Bone marrow (tissue), 2 donors: Measurements from ENCODE around the gene KIAA1958.

Experiments
- DNase-seq, 2 donors: peaks; one replicate each; lab custom pipeline; 2025; lab: John Stamatoyannopoulos, UW

Gene KIAA1958, protein sequence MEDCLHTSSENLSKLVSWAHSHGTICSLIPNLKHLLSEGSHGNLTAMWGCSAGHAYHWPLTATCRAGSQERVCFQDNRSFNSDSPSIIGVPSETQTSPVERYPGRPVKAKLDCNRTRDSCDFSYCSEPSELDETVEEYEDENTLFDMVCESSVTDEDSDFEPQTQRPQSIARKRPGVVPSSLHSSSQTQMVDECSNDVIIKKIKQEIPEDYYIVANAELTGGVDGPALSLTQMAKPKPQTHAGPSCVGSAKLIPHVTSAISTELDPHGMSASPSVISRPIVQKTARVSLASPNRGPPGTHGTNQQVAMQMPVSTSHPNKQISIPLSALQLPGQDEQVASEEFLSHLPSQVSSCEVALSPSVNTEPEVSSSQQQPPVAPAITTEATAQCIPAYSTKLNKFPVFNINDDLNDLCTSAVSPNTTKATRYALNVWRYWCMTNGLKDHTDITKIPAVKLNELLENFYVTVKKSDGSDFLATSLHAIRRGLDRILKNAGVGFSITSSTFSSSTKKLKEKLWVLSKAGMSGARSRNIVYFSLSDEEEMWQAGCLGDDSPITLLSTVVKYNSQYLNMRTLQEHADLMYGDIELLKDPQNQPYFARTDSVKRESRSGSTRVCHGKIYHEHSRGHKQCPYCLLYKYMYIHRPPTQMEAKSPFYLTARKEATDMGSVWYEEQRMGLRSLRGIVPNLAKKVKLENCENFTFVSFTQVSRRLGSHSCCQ

GRCh38 chr9:112486221-112487007 lies at the start of gene KIAA1958:
Gene KIAA1958 (plus strand): TSS chr9:112486827. CDS start chr9:112574081, 87,254 bp downstream.
- DNase-seq: peak in 1 of 2 donors; percentile 46

DNA sequence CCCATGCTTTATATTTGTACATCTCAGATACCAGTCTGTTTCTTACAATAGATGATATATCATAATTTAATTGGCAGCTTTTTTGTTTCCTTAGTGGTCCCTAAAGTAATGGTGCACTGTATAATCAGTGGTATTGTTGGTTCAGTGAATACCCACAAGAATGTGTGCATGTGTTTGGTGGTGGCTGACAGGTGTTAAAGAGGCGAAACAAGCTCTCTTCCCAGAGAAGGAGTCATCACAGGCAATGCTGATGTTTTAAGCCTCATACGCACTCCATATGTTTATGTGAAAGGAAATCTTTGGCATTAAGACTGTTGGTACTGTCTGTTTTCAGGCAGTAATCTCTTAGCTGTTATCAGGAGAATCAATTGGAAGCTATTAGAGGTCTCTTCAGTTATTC lies 49.2 kb upstream of the KIAA1958 start:
- no peak for DNase-seq

- DNase-seq: no peak
These were observed 47.5 kb upstream of the KIAA1958 start for GRCh38 chr9:112439171-112439570.

DNA sequence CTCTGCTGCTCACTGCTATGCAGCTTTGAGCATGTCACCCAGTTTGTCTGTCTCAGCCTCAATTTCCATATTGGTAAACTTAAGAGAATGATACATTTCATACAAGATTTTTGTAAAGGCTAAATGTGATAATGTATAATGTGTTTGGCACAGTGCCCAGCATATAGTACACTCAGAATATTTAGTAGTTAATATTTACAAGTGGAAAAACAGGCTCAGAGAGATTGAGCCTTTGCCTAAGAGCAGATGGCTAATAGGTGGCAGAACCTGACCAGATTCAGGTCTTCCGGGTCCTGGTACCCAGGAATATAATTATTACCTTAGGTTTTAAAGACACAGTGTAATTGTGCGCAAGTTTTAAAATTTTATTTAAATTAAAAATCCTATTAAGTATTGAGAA lies 46.8 kb upstream of the KIAA1958 start:
- no peak for DNase-seq

GRCh38 chr9:112443200-112443599 lies 43.4 kb upstream of the KIAA1958 start:
- no peak for DNase-seq

DNA sequence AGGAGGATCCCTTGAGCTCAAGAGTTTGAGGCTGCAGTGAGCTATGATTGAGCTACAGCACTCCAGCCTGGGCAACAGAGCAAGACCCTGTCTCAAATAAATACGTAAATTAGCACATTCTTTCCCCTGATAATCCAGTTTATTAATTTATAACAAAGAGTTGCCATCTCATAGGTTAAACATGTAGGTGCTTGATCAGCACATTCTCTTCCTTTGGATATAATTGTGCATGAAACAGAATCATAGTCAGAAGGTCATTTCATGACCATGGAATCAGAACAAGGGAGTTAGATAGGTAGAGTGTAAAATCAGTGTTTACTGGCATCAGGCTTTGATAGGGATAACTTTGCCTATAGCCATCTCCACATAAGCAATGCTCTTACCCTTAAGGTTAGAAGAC lies 43.0 kb upstream of the KIAA1958 start:
- no peak for DNase-seq

DNA sequence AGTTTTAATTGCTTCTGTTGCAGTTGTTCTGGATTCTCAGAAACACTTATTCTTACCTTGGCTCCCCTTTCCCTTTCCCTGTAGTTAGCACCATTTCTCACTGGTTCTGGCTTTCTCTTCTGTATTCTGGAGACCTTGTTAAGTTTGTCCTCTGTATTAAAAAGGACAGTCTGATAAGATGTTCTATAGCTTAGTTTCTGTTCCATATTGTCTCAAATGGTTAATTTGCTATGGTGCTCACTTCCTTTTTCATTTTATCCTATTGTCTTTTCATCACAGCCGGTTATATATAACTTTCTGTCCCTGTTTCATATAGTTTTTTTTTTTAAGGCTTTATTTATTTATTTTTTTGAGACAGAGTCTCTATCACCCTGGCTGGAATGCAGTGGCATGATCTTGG lies 41.4 kb upstream of the KIAA1958 start:
- no peak for DNase-seq

- no peak for DNase-seq
These were observed 40.5 kb upstream of the KIAA1958 start for GRCh38 chr9:112446080-112446479.

DNA sequence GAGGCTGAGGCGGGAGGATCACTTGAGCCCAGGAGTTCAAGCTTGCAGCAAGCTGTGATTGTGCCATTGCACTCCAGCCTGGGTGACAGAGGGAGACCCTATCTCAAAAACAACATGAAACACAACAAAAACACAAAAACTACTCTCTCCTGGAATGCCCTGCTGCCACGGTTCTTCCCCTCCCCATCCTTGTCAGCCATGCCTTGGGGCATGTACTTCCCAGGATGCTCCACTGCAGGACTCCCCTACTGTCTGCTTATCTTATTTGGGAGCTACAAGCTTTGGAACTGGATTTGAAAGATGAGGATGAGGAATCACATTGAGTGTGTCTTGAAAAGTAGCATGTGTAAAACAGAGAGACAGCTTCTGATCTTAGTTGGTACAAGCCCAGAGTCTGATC lies 40.1 kb upstream of the KIAA1958 start:
- no peak for DNase-seq

GRCh38 chr9:112447283-112447761 lies 39.3 kb upstream of the KIAA1958 start:
- DNase-seq: no peak

- DNase-seq: no peak
These were observed 23.8 kb upstream of the KIAA1958 start for GRCh38 chr9:112462855-112463254.

DNA sequence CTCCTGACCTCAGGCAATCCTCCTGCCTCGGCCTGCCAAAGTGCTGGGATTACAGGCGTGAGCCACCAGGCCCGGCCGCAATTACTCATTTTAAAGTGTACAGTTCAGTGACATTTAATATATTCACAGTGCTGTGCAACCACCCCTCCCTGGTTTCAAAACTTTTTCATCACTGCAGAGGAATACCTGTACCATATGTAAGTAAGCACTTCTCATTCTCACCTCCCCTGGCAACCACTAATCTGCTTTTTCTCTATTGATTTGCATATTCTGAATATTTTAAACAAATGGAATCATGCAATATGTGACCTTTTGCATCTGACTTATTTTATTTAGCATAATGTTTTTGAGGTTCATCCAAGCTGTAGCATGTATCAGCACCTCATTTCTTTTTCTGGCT lies 21.3 kb upstream of the KIAA1958 start:
- DNase-seq: no peak

- DNase-seq: no peak
These were observed 13.6 kb upstream of the KIAA1958 start for GRCh38 chr9:112472996-112473395.

DNA sequence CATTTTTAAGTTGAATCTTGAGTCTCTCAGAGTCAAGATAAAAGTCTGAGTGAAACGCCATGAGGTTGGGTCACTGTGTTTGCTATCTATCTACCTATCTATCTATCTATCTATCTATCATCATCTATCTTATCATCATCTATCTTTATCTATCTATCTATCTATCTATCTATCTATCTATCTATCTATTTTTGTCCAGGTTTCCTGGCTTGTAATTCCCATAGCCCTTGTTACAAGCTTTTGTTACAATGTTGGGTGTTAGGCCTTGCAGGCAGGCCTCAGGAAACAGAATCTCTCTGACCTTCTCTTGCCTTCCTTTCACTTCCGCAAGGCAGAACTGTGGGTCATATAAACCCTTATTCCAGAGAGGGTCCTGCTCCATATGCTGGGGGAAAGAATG lies 12.6 kb upstream of the KIAA1958 start:
- no peak for DNase-seq

- DNase-seq: no peak
These were observed 11.3 kb upstream of the KIAA1958 start for GRCh38 chr9:112475318-112475717.

DNA sequence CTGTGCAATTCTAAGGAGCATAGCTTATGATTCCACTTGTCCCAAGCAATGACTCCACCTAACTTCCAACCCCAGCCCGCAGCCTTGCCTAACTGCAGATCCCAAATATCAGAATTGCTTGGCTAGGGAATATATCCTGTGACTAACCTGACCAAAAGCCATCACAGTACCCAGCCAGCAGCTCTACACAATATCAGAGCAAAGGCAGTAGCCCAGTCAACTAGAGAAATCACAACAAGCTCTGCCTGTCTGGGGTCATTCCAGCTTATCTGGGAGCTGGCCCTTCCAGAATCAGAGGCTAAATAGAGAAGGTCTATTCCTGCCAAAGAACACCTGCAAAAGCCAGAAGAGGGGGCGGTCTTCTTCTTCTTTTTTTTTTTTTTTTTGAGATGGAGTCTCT lies 9.3 kb upstream of the KIAA1958 start:
- DNase-seq: no peak

GRCh38 chr9:112479221-112479620 lies 7.4 kb upstream of the KIAA1958 start:
- DNase-seq: no peak

- no peak for DNase-seq
These were observed 2.0 kb upstream of the KIAA1958 start for GRCh38 chr9:112484607-112485006.

DNA sequence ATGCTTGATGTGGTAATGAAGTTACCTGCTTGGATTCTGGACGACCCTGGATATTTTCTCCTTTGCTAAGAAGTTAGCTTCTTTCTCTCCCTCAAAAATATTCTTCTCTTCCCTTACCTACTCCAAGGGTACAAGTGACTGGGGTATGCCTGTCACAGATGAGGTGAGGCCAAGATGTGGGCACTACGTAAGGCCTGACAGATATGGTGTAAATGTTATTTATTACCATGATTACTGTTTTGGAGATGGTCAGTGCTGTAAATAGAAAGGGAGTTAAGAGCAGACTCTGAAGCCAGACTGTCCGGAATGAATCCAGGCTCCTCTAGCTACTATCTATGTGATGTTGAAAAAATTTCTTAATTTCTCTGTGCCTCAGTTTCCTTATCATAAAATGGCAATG lies 1.1 kb upstream of the KIAA1958 start:
- DNase-seq: no peak

GRCh38 chr9:112487008-112487798 lies 576 bp downstream of the KIAA1958 start:
- DNase-seq: peak in 1 of 2 donors; percentile 44

DNA sequence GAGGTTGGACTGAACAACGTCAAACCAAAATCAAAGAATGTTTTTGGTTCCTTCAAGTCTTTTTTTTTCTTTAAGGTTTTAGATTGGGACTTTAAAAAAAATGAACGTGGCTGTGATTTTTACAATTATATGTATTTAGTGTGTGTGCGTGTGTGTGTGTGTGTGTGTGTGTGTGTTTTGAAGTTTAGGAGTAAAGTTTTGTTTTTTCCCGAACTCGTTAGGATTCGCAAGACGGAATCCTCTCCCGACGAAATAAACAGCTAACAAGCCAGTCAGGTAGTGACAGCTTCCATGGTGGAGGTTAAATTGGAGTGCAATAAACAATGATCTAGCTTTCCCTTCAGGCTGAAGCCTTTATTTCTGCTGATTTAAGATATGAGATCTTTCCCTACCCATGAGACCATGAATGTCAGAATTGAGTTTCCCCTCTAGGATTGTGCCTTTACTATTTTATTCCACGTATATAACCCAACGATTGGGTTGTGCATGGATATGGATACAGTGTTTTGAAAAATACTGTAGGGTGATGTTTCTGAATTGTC lies 1.2 kb downstream of the KIAA1958 start:
- DNase-seq: no peak
